ENCODE results near the gene MGP.

- no peak for TF ChIP-seq CTCF (IDR thresholded peaks at IDR 0.05)
- TF ChIP-seq POLR2A (IDR thresholded peaks at IDR 0.05) = peak in 2 of 4 donors; percentile 51 to 76
These were observed at the start of gene MGP for GRCh38 chr12:14885718-14886221.
